Effector memory CD4-positive, alpha-beta T cell (primary cell): Measurements from ENCODE around the gene TMEM43.
A peak's percentile ranks its signal among the peaks of the same experiment; 100 is the strongest.

ENCODE experiments used
- DNase-seq, 3 donors: peaks; one replicate each; pipeline ENCODE4 v3.0.0-alpha.2; 2020
- H3K27ac ChIP-seq: 2 replicates; pipeline ENCODE4 v1.7.0; 2013; ENCODE audit warnings: mild to moderate bottlenecking, low read length, moderate library complexity; ENCODE audit not compliant: insufficient read depth, poor library complexity, severe bottlenecking
- H3K27me3 ChIP-seq: replicated peaks from 2 replicates; pipeline ENCODE4 v1.7.0; 2013; ENCODE audit warnings: mild to moderate bottlenecking, low read length; ENCODE audit not compliant: insufficient read depth, control insufficient read depth, poor library complexity, severe bottlenecking
- H3K36me3 ChIP-seq: 2 replicates; pipeline ENCODE4 v1.7.0; 2013; ENCODE audit warnings: mild to moderate bottlenecking, low read length, moderate library complexity; ENCODE audit not compliant: control insufficient read depth, insufficient read depth
- H3K4me1 ChIP-seq: 2 replicates; pipeline ENCODE4 v1.7.0; 2013; ENCODE audit warnings: low read length, mild to moderate bottlenecking; ENCODE audit not compliant: control insufficient read depth, insufficient read depth, poor library complexity, severe bottlenecking
- H3K4me3 ChIP-seq: 2 replicates; pipeline ENCODE4 v1.7.0; 2013; ENCODE audit warnings: low read length, low read depth, mild to moderate bottlenecking; ENCODE audit not compliant: insufficient read depth, poor library complexity, severe bottlenecking
- H3K9me3 ChIP-seq: 2 replicates; pipeline ENCODE4 v1.7.0; 2013; ENCODE audit warnings: mild to moderate bottlenecking, low read length, moderate library complexity; ENCODE audit not compliant: control insufficient read depth

TMEM43 gene

GRCh38 chr3:14174483-14174882, 49.6 kb downstream of the TMEM43 start:
- H3K36me3 ChIP-seq, result peaks cover 33% of the 10 kb centered on the region
- H3K4me1 ChIP-seq, result peaks cover 47% of the 10 kb centered on the region
- DNase-seq, result no peak
- no peaks in the 10 kb centered on the region for H3K27me3 ChIP-seq
- H3K9me3 ChIP-seq, result no peaks in the 10 kb centered on the region
- peak overlapping the region; percentile 33 for H3K27ac ChIP-seq
- no peak overlapping the region for H3K4me3 ChIP-seq

- peaks cover 47% of the 10 kb centered on the region for H3K4me1 ChIP-seq
- peak; percentile 47 to 63 (median 57) for DNase-seq
Measured at GRCh38 chr3:14175383-14176037, 50.7 kb downstream of the TMEM43 start.

GRCh38 chr3:14177580-14178246, 52.9 kb downstream of the TMEM43 start:
- Histone ChIP-seq H3K36me3 (peaks cover 13% of the 10 kb centered on the region), H3K27ac (peak overlapping the region; percentile 97), H3K4me3 (peak overlapping the region; percentile 84), H3K27me3 (no peaks in the 10 kb centered on the region), H3K4me1 (peaks cover 47% of the 10 kb centered on the region), H3K9me3 (no peaks in the 10 kb centered on the region)
- no peak for DNase-seq

More at GRCh38 chr3:14175383-14176037, 50.7 kb downstream of the TMEM43 start:
- Histone ChIP-seq H3K36me3 (peaks cover 23% of the 10 kb centered on the region), H3K4me3 (no peak overlapping the region), H3K9me3 (no peaks in the 10 kb centered on the region), H3K27ac (peak overlapping the region; percentile 16), H3K27me3 (no peaks in the 10 kb centered on the region)

GRCh38 chr3:14178247-14179113, 53.6 kb downstream of the TMEM43 start, which contains the start of the genes LSM3 and XPC:
Gene LSM3 (plus strand): TSS chr3:14178817. CDS start chr3:14178861, 44 bp downstream.
Gene XPC (minus strand): TSS chr3:14178601. CDS start chr3:14178568, 33 bp downstream.
- H3K27ac ChIP-seq, result peak within 1 kb of the TSS; percentile 97
- no peaks in the 10 kb centered on the region for H3K27me3 ChIP-seq
- peak; percentile 97 to 98 (median 97) for DNase-seq
- H3K9me3 ChIP-seq, result no peaks in the 10 kb centered on the region
- peak within 1 kb of the TSS; percentile 84 for H3K4me3 ChIP-seq
- H3K36me3 ChIP-seq, result peaks cover 17% of the 10 kb centered on the region
- peaks cover 47% of the 10 kb centered on the region for H3K4me1 ChIP-seq

GRCh38 chr3:14179114-14179465, 54.2 kb downstream of the TMEM43 start:
- H3K27me3 ChIP-seq, result no peaks in the 10 kb centered on the region
- H3K4me1 ChIP-seq, result peaks cover 46% of the 10 kb centered on the region
- H3K9me3 ChIP-seq, result no peaks in the 10 kb centered on the region
- peak overlapping the region; percentile 83 for H3K27ac ChIP-seq
- DNase-seq, result no peak
- peak overlapping the region; percentile 84 for H3K4me3 ChIP-seq
- H3K36me3 ChIP-seq, result peaks cover 23% of the 10 kb centered on the region

- no peak overlapping the region for H3K27ac ChIP-seq
- no peaks in the 10 kb centered on the region for H3K9me3 ChIP-seq
- peaks cover 39% of the 10 kb centered on the region for H3K4me1 ChIP-seq
- H3K4me3 ChIP-seq, result no peak overlapping the region
- no peaks in the 10 kb centered on the region for H3K27me3 ChIP-seq
- DNase-seq, result no peak
- H3K36me3 ChIP-seq, result peaks cover 26% of the 10 kb centered on the region
Measured at GRCh38 chr3:14179795-14180194, 54.9 kb downstream of the TMEM43 start.

- peaks cover 40% of the 10 kb centered on the region for H3K36me3 ChIP-seq
- peaks cover 25% of the 10 kb centered on the region for H3K4me1 ChIP-seq
- no peak overlapping the region for H3K4me3 ChIP-seq
- no peak for DNase-seq
- no peak overlapping the region for H3K27ac ChIP-seq
- H3K27me3 ChIP-seq, result no peaks in the 10 kb centered on the region
- no peaks in the 10 kb centered on the region for H3K9me3 ChIP-seq
Measured at GRCh38 chr3:14181253-14181652, 56.4 kb downstream of the TMEM43 start.

GRCh38 chr3:14183015-14183577, 58.2 kb downstream of the TMEM43 start:
- Histone ChIP-seq H3K9me3 (no peaks in the 10 kb centered on the region), H3K36me3 (peaks cover 44% of the 10 kb centered on the region), H3K27ac (no peak overlapping the region), H3K4me3 (no peak overlapping the region), H3K27me3 (no peaks in the 10 kb centered on the region), H3K4me1 (peaks cover 7% of the 10 kb centered on the region)
- no peak for DNase-seq

GRCh38 chr3:14186854-14187458, 62.1 kb downstream of the TMEM43 start:
- Histone ChIP-seq H3K27ac (no peak overlapping the region), H3K4me3 (no peak overlapping the region), H3K9me3 (no peaks in the 10 kb centered on the region), H3K36me3 (peaks cover 37% of the 10 kb centered on the region), H3K27me3 (no peaks in the 10 kb centered on the region), H3K4me1 (no peaks in the 10 kb centered on the region)
- no peak for DNase-seq
